Activated CD4-positive, CD25-positive, alpha-beta regulatory T cell treated with anti-CD3 and anti-CD28 coated beads, Interleukin-2, amount 50 U/mL, for 24 hours (primary cell): ENCODE measurements around the gene C7orf25.

Experiments used
- ATAC-seq, 2 donors: fragments of 150-1000 bp; cut with Tn5 transposase; one replicate each; pipeline ENCODE4 v1.10.0; 2021; ENCODE audit warnings: mild to moderate bottlenecking in 1 of 2, moderate library complexity in 1 of 2

The C7orf25 gene

DNA sequence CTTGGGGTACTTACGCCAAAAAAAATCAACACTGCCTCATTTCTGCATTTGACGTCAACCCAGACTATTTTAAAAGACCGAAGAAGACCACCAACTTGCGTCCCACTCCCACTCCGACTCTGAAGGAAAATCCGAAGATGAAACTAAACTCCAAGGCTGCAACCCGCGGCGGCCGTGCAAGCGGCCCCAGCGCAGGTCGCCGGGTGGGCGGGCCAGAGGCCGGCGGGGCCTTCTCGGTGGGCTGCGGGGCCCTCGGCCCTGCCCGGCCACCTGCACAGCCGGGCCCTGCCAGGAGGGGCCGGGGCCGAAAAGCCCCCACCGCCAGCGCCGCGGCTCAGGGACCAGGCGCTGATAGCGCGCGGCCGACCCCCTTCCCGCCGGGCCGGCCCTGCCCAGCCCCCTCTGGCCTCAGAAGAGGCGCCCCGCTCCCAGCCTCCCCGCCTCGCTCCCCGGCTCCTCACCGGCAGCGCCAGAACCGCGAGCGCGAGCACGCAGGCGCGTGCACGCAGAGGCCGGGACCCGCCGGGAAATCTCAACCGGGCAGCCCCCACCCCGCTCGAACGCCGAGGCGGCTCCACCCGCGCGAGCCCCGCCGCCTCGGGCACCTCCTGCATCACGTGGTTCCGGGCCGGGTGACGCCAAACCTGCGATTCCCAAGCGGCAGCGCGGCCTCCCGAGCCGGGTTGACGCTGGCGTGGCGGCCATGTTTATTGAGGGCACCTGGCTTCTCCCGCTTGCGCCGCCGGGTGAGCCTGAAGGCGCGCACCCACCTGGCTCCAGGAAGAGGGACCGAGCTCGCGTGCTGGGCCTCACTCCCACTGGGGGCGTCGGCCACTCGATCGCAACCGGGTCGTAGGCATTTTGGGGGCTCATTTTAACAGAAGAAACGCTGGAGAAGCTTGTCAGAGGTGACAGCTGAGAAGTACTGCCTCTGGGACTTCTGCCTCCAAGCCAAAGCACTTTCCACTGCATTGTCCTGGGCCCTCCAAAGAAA lies at the start of gene C7orf25:
TSS of gene C7orf25 (minus strand) at position 617 of the 994 bp plus-strand sequence. CDS start 1,170 bp downstream, outside the sequence.
- ATAC-seq = peak; percentile 94 to 96

GRCh38 chr7:42961170-42961569 lies 49.3 kb upstream of the C7orf25 start:
- no peak for ATAC-seq

DNA sequence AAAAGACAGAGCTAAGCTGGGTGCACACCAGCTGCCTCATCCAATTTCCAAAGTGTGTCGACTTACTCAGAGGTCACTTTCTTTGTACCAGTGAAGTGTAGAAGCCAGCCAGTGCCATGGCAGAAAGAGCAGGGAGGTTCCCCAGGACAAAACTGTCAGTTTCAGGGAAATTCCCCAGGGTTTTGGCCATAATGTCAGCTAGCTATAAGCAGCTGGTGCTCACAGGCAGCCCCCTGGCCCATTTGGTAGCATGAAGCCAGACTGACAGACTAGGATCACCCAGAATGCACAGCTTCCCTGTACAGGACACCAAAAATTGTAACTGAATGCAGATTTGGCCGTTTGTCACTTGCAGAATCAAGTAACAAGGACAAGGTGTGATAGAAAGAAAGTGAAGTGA lies 48.9 kb upstream of the C7orf25 start:
- no peak for ATAC-seq

- ATAC-seq = no peak
Observed at GRCh38 chr7:42959549-42959948, 47.7 kb upstream of the C7orf25 start.

GRCh38 chr7:42956062-42956461 lies 44.2 kb upstream of the C7orf25 start:
- no peak for ATAC-seq

DNA sequence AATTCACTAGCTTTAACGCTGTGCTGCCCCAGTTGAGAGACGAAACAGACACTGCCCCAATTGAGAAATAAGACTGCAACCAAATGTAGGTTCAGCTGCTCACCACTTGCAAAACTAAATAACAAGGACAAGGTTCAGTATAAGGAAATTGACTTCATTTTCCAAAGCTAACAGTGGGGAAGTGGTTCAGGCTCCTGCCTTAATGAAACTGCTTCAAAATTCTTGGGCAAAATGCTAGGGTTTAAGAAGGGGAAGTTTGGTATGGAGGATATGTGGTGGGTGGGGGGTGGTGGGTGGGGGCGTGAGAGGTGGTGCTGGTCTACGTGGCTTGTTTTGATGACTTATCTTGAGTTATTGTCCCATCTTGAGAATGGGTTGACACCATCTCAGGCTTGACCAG lies 42.1 kb upstream of the C7orf25 start:
- no peak for ATAC-seq

GRCh38 chr7:42952328-42952727 lies 40.5 kb upstream of the C7orf25 start:
- ATAC-seq = no peak

DNA sequence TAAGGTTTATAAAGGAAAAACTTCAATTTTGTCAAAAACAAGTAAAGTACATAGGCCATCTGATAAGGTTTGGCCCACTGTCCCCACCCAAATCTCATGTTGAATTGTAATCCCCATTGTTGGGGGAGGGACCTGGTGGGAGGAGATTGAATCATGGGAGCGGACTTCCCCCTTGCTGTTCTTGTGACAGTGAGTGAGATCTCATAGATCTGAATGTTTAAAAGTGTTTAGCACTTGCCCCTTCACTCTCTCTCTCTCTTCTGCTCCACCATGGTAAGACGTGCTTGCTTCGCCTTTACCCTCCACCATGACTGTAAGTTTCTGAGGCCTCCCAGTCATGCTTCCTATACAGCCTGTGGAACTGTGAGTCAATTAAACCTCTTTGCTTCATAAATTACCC lies 38.5 kb upstream of the C7orf25 start:
- no peak for ATAC-seq

GRCh38 chr7:42947521-42947920 lies 35.7 kb upstream of the C7orf25 start:
- ATAC-seq = no peak

DNA sequence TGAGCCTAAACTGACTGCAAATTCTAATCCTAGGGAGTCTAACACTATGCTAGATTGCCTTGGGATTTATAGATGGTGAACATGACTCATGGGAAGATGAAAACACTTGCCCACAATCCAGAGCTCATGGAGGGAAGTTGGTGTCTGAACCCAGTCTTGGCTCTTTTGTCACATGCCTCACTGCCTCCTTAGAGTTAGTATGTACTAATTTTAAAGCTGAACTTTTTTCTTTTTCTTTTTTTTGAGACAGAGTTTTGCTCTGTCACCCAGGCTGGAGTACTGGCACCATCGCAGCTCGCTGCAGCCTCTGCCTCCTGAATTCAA lies 34.7 kb upstream of the C7orf25 start:
- ATAC-seq = no peak

DNA sequence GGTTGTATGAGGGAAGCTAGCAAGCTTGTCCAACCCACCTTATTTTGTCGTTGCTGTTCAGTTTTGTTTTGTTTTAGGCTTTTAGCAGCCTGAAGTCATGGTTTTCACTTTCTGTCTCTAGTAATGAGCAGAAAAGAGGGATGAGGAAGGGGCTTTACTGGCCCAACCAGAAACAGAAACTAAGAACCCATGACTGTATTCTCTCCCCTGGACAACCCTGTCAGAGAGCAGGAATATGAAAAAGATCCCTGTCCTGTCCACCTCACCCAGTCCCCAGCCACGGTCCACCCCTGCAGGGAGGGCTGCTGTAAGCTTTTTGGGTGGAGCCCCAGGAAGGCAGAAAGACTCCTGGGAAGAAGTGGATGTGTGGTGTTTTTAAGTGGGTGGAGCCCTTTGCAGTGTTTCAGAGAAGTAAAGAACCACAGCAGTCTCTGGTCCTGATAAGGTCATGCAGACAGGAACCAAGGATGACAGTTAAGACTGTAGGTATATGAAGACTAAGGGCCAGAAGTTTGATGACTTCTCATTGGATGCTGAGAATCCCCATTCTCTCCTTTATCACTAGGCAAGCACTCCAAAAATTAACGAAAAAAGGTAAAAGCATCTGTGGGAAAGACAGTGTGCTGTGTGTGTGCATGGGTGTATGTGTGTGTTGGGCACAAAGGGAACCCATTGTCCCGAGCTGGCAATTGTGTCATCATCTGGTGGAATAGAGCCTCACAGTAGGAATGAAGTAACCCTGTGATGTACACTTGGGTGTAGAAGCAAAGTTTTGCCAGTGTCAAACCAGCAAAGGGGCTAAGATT lies 34.2 kb upstream of the C7orf25 start:
- no peak for ATAC-seq

- ATAC-seq = no peak
Observed at GRCh38 chr7:42940985-42941847, 29.3 kb upstream of the C7orf25 start.

GRCh38 chr7:42939457-42940240 lies 27.8 kb upstream of the C7orf25 start:
- ATAC-seq = peak; percentile 75 to 76

- no peak for ATAC-seq
Observed at GRCh38 chr7:42935861-42936260, 24.0 kb upstream of the C7orf25 start.

DNA sequence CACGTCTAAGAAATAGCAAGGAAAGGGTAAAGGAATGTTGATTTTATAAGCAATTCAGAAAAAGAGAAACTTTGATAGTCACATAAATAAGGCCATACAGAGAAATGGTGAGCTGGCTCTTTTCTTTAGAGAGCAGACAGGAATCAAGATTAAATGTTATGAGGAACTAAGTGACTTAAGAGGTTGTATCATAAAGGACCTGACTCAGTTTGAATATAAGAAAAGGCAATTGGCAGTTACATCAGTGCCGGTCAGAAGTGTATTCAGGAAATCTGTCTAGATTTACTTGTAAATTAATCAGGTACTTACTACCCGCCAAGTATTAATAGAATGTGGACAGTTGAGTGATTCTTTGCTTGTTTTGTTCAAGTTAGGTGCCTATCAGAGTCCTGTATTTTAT lies 22.4 kb upstream of the C7orf25 start:
- ATAC-seq = no peak

GRCh38 chr7:42932811-42933591 lies 21.1 kb upstream of the C7orf25 start:
- no peak for ATAC-seq

DNA sequence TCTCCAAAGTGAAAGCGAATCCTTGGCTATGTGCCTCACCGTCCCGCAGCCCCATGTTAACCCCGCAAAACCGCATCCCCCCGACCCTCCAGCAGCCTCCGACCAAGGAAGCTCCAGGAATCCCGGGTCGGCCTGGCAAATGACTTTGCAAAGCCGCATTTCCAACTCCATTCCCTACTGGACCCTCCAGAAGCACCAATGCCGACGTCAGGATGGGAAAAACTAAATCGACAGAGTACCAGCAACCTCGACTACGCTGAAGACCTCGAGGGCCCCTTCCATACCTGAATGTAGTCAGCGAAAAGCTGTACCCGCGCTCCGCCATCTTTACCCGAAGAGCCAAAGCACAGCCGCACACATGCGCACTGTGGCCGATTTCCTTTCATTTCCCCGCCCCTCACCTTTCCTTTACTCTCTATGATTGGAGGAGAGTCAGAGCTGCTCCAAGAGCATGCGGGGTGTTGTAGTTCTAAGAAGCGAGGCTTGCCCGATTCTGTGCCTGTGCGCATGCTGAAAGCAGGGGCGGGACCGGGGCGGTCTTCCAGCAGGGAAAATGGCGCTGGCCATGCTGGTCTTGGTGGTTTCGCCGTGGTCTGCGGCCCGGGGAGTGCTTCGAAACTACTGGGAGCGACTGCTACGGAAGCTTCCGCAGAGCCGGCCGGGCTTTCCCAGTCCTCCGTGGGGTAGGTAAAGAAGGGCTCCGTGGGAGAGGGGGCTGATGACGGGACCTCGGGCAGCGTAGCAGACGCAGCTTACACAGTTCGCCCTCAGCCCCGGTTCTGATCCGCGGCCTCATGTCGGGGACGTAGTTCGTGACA lies 20.2 kb upstream of the C7orf25 start, which contains the start of the genes MRPL32 and PSMA2:
TSS of gene MRPL32 (plus strand) at position 543 of the 818 bp plus-strand sequence. CDS start at position 554, 11 bp downstream.
TSS of gene PSMA2 (minus strand) at position 341 of the 818 bp plus-strand sequence. CDS start at position 325, 16 bp downstream.
- peak; percentile 99 for ATAC-seq

DNA sequence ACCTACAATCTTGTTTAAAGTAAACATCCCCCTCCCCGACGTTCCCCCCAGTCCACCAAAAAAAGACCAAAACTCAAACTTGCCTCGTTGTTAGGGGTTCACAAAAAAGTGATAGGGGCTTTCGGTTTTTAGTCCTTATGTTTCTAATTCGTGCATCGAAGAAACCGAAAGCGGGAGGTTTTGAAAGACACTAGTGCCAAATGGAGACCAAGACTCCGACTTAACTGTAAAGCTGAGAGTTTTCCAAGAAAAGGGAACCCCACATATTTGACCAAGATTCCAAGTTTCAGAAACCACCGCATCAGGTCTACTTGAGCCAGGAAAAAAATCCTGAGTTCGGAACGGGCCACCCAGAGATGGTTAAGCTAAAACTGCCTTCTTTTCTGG lies 19.6 kb upstream of the C7orf25 start:
- ATAC-seq = peak; percentile 4 to 8

GRCh38 chr7:42930889-42931288 lies 19.0 kb upstream of the C7orf25 start:
- no peak for ATAC-seq

- ATAC-seq = no peak
Observed at GRCh38 chr7:42929449-42929848, 17.6 kb upstream of the C7orf25 start.
